HG03097 (cell line): ENCODE results near the gene KIAA1549.

ENCODE experiments used
- ATAC-seq: cut with Tn5 transposase; IDR thresholded peaks from one replicate; pipeline ENCODE4 v1.9.1; 2021; ENCODE audit not compliant: unreplicated experiment, low FRiP score

The KIAA1549 gene

GRCh38 chr7:138913783-138914182 lies 67.4 kb downstream of the KIAA1549 start:
- ATAC-seq, result no peak

- no peak for ATAC-seq
Measured at GRCh38 chr7:138911007-138911406, 70.2 kb downstream of the KIAA1549 start.

GRCh38 chr7:138907850-138908249 lies 73.3 kb downstream of the KIAA1549 start:
- no peak for ATAC-seq

GRCh38 chr7:138907201-138907847 lies 73.9 kb downstream of the KIAA1549 start:
- ATAC-seq, result no peak

GRCh38 chr7:138903859-138904435 lies 77.2 kb downstream of the KIAA1549 start:
- no peak for ATAC-seq

GRCh38 chr7:138903186-138903820 lies 77.9 kb downstream of the KIAA1549 start:
- ATAC-seq, result no peak

GRCh38 chr7:138902161-138902560 lies 79.0 kb downstream of the KIAA1549 start:
- ATAC-seq, result no peak

GRCh38 chr7:138900035-138900828 lies 81.0 kb downstream of the KIAA1549 start:
- ATAC-seq, result no peak

GRCh38 chr7:138898802-138899201 lies 82.4 kb downstream of the KIAA1549 start:
- no peak for ATAC-seq

- ATAC-seq, result no peak
Measured at GRCh38 chr7:138898255-138898654, 82.9 kb downstream of the KIAA1549 start.

- ATAC-seq, result no peak
Measured at GRCh38 chr7:138895679-138896078, 85.5 kb downstream of the KIAA1549 start.

- no peak for ATAC-seq
Measured at GRCh38 chr7:138893258-138893657, 87.9 kb downstream of the KIAA1549 start.

- no peak for ATAC-seq
Measured at GRCh38 chr7:138892812-138893211, 88.4 kb downstream of the KIAA1549 start.

GRCh38 chr7:138892006-138892630 lies 89.1 kb downstream of the KIAA1549 start:
- ATAC-seq, result no peak

- no peak for ATAC-seq
Measured at GRCh38 chr7:138891446-138891810, 89.8 kb downstream of the KIAA1549 start.

- no peak for ATAC-seq
Measured at GRCh38 chr7:138890499-138891445, 90.4 kb downstream of the KIAA1549 start.

- ATAC-seq, result no peak
Measured at GRCh38 chr7:138889582-138890498, 91.3 kb downstream of the KIAA1549 start.

GRCh38 chr7:138887872-138888656 lies 93.1 kb downstream of the KIAA1549 start:
- no peak for ATAC-seq
